Chondrocyte (in vitro differentiated cells): Measurements from ENCODE around the gene EI24. TPM values are rescaled to one million over a fixed set of nuclear protein-coding genes. Genes with fewer than 3 reads are reported as not detected.
A peak's percentile ranks its signal among the peaks of the same experiment; 100 is the strongest.

Experiments used
- DNase-seq: peaks from one replicate; pipeline ENCODE4 v3.0.0; 2021; ENCODE audit warnings: mixed read lengths, low spot score
- H3K27ac Mint-ChIP-seq: one replicate; pipeline ENCODE4 v1.8.0; 2021; ENCODE audit warnings: mild to moderate bottlenecking, moderate library complexity, mixed read lengths; ENCODE audit not compliant: unreplicated experiment
- H3K27me3 Mint-ChIP-seq: 2 replicates; pipeline ENCODE4 v1.8.0; 2021; ENCODE audit warnings: low read depth, mixed read lengths
- H3K36me3 Mint-ChIP-seq: 2 replicates; pipeline ENCODE4 v1.8.0; 2021; ENCODE audit warnings: low read depth, mixed read lengths
- H3K4me1 Mint-ChIP-seq: 2 replicates; pipeline ENCODE4 v1.8.0; 2021; ENCODE audit warnings: low read depth, mild to moderate bottlenecking, mixed read lengths
- H3K4me3 Mint-ChIP-seq: one replicate; pipeline ENCODE4 v1.8.0; 2021; ENCODE audit warnings: mild to moderate bottlenecking, moderate library complexity, mixed read lengths; ENCODE audit not compliant: unreplicated experiment
- H3K9me3 Mint-ChIP-seq: 2 replicates; pipeline ENCODE4 v1.8.0; 2021; ENCODE audit warnings: low read depth, mixed read lengths
- total RNA-seq: library from RNA; stranded (reverse); gene quantifications from 3 replicates; pipeline ENCODE4 v1.2.1, GENCODE V29; 2021
- TF ChIP-seq, protein P1 (sequence below): fragments of 200-600 bp; sonication (generic); IDR thresholded peaks from 2 replicates; pipeline ENCODE4 v1.5.0; 2021; ENCODE audit warnings: antibody characterized with exemption, mild to moderate bottlenecking, moderate library complexity

The EI24 gene
- total RNA-seq, 1 donor from 2014 or later = 91.1 TPM

DNA sequence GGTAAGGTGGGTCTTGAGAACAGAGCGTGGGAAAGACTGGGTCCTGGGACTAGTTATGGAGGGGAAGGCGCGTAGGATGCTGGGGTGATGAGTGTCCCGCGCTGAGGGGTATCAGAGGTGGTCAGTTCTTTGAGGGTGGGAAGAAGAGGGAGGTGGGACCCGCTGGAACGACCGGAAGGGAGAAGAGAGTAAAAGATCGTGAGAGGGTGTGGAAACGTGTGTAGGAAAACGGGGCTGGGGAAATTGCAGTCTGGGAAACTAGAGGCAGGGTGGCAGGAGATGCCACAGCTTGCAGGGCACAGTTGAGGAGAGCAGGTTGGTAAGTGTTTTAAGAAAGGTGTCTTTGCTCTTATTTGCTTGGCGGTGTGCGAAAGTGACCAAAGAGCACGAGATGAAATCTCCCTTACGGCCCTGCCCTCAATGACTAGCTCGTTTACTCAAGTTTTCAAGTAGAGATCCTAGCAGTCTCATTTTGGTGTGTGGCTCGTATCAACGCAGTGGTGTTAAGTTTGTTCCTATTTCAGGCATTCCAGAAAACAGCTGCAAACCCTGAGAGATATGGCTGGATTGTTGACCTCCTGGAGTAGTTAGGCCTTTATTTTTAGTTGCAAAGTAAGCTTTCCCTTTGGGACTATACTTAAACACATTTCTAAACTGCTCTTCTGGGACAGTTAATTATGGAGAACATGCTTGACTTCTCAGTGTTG is 24.0 kb downstream of the EI24 start:
- Mint-ChIP-seq H3K27me3 (no peaks in the 10 kb centered on the region), H3K4me3 (peak overlapping the region; percentile 100), H3K27ac (peak overlapping the region; percentile 98), H3K4me1 (peaks cover 42% of the 10 kb centered on the region), H3K36me3 (peaks cover 12% of the 10 kb centered on the region), H3K9me3 (no peaks in the 10 kb centered on the region)
- DNase-seq = no peak
- TF ChIP-seq, protein P1, sequence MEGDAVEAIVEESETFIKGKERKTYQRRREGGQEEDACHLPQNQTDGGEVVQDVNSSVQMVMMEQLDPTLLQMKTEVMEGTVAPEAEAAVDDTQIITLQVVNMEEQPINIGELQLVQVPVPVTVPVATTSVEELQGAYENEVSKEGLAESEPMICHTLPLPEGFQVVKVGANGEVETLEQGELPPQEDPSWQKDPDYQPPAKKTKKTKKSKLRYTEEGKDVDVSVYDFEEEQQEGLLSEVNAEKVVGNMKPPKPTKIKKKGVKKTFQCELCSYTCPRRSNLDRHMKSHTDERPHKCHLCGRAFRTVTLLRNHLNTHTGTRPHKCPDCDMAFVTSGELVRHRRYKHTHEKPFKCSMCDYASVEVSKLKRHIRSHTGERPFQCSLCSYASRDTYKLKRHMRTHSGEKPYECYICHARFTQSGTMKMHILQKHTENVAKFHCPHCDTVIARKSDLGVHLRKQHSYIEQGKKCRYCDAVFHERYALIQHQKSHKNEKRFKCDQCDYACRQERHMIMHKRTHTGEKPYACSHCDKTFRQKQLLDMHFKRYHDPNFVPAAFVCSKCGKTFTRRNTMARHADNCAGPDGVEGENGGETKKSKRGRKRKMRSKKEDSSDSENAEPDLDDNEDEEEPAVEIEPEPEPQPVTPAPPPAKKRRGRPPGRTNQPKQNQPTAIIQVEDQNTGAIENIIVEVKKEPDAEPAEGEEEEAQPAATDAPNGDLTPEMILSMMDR = no peak

DNA sequence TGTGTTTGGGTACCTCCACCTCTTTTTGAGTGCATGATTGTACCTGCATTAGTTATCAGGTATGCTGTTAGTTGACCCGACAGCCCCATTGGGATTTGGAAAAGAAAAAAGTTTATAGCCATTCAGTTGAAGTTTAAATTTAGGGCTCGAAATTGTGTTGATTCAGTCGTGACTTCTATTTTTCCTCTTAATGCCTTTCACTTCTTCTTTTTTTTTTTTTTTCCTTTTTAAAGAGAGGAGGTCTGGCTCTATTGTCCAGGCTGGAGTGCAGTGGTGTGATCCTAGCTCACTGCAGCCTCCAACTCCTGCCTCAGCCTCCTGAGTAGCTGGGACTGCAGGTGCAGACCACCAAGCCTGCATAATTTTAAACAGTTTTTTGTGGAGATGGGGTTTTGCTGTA is 25.7 kb downstream of the EI24 start:
- peaks cover 18% of the 10 kb centered on the region for H3K36me3 Mint-ChIP-seq
- DNase-seq = no peak
- no peaks in the 10 kb centered on the region for H3K9me3 Mint-ChIP-seq
- H3K4me1 Mint-ChIP-seq = peaks cover 40% of the 10 kb centered on the region
- H3K4me3 Mint-ChIP-seq = no peak overlapping the region
- TF ChIP-seq, protein P1 = no peak
- H3K27ac Mint-ChIP-seq = no peak overlapping the region
- no peaks in the 10 kb centered on the region for H3K27me3 Mint-ChIP-seq

DNA sequence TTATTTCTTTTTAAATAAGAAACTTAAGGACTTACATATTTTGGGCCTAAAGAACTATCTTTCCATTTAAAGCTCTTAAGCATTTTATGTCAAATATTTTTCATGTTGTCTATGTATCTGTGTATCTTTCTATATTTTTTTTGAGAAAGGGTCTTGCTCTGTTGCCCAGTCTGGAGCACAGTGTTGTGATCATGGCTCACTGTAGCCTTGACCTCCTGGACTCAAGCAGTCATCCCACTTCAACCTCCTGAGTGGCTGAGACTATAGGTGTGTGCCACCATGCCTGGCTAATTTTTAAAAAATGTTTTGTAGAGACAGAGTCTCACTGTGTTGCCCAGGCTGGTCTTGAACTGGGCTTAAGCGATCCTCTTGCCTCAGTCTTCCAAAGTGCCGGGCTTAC is 31.4 kb downstream of the EI24 start:
- H3K27ac Mint-ChIP-seq = peak overlapping the region; percentile 22
- H3K4me1 Mint-ChIP-seq = peaks cover 29% of the 10 kb centered on the region
- H3K27me3 Mint-ChIP-seq = no peaks in the 10 kb centered on the region
- no peak for DNase-seq
- TF ChIP-seq, protein P1 = no peak
- no peak overlapping the region for H3K4me3 Mint-ChIP-seq
- peaks cover 40% of the 10 kb centered on the region for H3K36me3 Mint-ChIP-seq
- H3K9me3 Mint-ChIP-seq = no peaks in the 10 kb centered on the region

DNA sequence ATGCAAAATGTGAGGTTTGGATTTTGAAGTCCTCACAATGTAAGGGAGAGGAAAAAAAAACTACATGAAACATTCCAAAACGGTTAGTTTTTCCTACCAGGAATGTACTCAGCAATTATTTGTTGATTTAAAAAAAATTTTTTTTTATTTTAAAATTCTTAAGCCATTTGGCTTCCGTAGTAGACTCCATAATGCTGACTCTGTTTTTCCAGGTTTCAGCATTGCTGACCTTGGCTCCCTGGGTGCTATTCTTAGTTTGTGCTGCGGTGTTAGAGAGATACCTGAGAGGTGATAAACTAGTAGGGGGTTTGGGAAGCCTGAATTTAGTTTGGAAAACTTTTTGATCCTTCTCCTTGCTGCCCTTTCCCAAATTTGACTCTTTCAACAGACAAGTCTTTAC is 33.9 kb downstream of the EI24 start:
- H3K36me3 Mint-ChIP-seq = peaks cover 45% of the 10 kb centered on the region
- no peaks in the 10 kb centered on the region for H3K27me3 Mint-ChIP-seq
- TF ChIP-seq, protein P1 = no peak
- DNase-seq = no peak
- peak overlapping the region; percentile 93 for H3K27ac Mint-ChIP-seq
- H3K4me1 Mint-ChIP-seq = peaks cover 24% of the 10 kb centered on the region
- no peaks in the 10 kb centered on the region for H3K9me3 Mint-ChIP-seq
- H3K4me3 Mint-ChIP-seq = no peak overlapping the region

DNA sequence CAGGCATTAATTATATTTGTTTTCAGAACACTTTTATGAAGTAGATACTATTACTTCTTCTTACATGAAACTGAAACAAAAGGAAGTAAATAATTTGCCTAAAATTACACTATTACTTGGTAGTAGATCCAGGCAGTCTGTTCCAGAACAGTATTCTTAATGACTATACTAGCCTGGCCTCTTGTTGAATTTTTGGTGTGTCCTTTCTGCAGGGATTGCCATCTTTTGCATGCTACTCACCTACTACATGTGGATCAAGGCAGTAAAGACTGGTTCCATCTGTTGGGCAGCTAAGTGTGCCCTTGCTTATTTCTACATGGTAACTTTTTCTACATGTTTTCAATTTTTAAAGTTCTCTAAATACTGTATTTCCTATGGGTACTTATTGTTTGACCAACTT is 36.1 kb downstream of the EI24 start:
- H3K27me3 Mint-ChIP-seq = no peaks in the 10 kb centered on the region
- H3K36me3 Mint-ChIP-seq = peaks cover 53% of the 10 kb centered on the region
- peaks cover 24% of the 10 kb centered on the region for H3K4me1 Mint-ChIP-seq
- no peak overlapping the region for H3K27ac Mint-ChIP-seq
- no peak for DNase-seq
- no peaks in the 10 kb centered on the region for H3K9me3 Mint-ChIP-seq
- H3K4me3 Mint-ChIP-seq = no peak overlapping the region
- TF ChIP-seq, protein P1 = no peak
